Activated CD8-positive, alpha-beta memory T cell treated with anti-CD3 and anti-CD28 coated beads, Interleukin-2, amount 10 ng/mL, durations not matched to agents 7 days and 5 days (primary cell): Measurements from ENCODE around the gene FOXA3. TPM values are rescaled to one million over a fixed set of nuclear protein-coding genes. Genes with fewer than 3 reads are reported as not detected.

Source experiments
- ATAC-seq: fragments of 150-1000 bp; cut with Tn5 transposase; one replicate; pipeline ENCODE4 v1.10.0; 2021; ENCODE audit warnings: moderate library complexity
- CTCF ChIA-PET: fragments of 350-600 bp; sonication (Branson Sonifier 250); formaldehyde crosslinking; loops from one replicate; lab custom pipeline; 2021; ENCODE audit warnings: antibody characterized with exemption; lab: Charles Lee
- DNase-seq: peaks from one replicate; pipeline ENCODE4 v3.0.0-alpha.2; 2020
- H3K27ac Mint-ChIP-seq: one replicate; pipeline ENCODE4 v1.8.0; 2021; ENCODE audit warnings: mild to moderate bottlenecking, mixed read lengths
- H3K27me3 Mint-ChIP-seq: one replicate; pipeline ENCODE4 v1.8.0; 2021; ENCODE audit warnings: mixed read lengths
- H3K36me3 Mint-ChIP-seq: one replicate; pipeline ENCODE4 v1.8.0; 2021; ENCODE audit warnings: mild to moderate bottlenecking, mixed read lengths
- H3K4me1 Mint-ChIP-seq: one replicate; pipeline ENCODE4 v1.8.0; 2021; ENCODE audit warnings: mixed read lengths
- H3K4me3 Mint-ChIP-seq: one replicate; pipeline ENCODE4 v1.8.0; 2021; ENCODE audit warnings: mild to moderate bottlenecking, moderate library complexity, mixed read lengths
- H3K9me3 Mint-ChIP-seq: one replicate; pipeline ENCODE4 v1.8.0; 2022; ENCODE audit warnings: low read depth, mixed read lengths
- total RNA-seq, 2 experiments: library from RNA; stranded (reverse); gene quantifications; one replicate each; pipeline ENCODE4 v1.2.3, GENCODE V29; 2021

FOXA3 gene
- total RNA-seq, 2 experiments from 2014 or later, result 0.14 TPM; not detected in 1

DNA sequence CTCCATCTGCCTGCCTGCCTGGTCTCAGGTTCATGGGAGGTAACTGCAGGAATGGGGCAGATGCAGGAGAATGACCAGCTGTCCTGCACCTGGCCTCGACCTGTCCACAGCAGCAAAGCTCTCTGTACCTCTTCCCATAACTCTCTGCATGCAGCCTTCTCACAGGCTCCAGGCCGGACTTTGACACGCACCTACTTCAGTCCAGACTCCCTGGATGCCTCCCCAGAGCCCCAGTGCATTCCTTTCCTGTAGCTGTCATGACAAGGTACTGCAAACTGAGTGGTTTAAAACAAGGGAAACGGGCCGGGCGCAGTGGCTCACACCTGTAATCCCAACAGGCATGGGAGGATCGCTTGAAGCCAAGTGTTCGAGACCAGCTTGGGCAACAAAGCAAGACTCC, 47.2 kb downstream of the FOXA3 start:
- H3K4me1 Mint-ChIP-seq, result peaks cover 10% of the 10 kb centered on the region
- H3K27ac Mint-ChIP-seq, result no peak overlapping the region
- no peak for DNase-seq
- H3K4me3 Mint-ChIP-seq, result no peak overlapping the region
- no peak for ATAC-seq
- peaks cover 35% of the 10 kb centered on the region for H3K27me3 Mint-ChIP-seq
- no peaks in the 10 kb centered on the region for H3K36me3 Mint-ChIP-seq
- CTCF ChIA-PET, result interaction anchor here (1.1 kb wide), 1 partner anchor 94 kb away, joined by 3 read pairs; no protein-coding TSS in a partner anchor
- H3K9me3 Mint-ChIP-seq, result no peaks in the 10 kb centered on the region

DNA sequence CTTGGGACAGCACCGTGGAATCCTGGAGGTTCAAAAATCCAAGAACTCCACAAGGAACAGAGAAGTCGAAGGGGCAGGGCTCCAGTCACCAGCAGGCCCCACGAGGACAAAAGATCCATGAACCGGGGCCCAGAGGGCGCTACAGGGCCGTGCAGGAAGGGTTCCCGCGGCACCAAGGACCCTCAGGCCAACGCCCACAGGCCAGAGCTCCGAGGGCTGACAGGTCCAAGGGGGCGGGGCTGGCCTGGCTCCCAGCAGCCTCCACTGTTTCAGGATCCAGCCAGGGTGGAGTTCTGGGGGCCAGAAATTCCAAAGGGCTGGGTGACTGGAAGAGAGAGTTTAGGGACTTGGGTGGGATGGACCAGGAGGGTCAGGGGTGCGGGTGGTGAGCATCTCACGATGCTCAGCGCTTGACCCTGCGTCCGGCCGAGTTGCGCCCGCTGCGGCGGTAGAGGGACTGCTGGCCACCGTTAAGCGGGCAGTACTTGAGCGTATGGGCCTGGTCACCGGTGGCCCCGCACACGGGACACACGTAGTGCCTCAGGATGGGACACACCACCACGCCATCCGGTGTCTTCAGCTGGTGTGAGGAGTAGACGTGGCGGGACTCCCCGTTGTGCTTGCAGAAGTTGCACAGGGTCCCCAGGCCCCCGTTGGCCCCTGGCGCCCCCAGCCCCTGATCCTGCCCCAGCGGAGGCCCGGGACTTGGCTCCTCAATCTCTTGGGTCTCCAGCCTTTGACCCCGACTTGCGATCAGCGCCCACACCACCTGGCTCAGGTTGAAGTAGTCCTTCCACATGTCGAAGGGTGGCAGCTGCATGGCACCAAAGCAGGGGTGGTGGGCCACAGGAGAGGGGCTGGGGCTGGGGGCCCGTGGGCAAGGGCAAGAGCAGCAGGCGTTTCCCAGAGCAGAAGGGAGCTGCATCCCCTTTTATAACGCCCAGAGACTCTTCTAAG, 50.0 kb downstream of the FOXA3 start, which contains the start of gene NANOS2:
NANOS2 (minus strand) TSS at position 905 of the 957 bp plus-strand sequence; CDS start at position 820, 85 bp downstream.
- H3K4me3 Mint-ChIP-seq, result no peak within 1 kb of the TSS
- H3K9me3 Mint-ChIP-seq, result no peaks in the 10 kb centered on the region
- ATAC-seq (no peak), DNase-seq (peak; percentile 59)
- no peaks in the 10 kb centered on the region for H3K36me3 Mint-ChIP-seq
- peaks cover 29% of the 10 kb centered on the region for H3K4me1 Mint-ChIP-seq
- CTCF ChIA-PET, result interaction anchor here (0.5 to 1.8 kb wide), 6 partner anchors 10 to 1685 kb away, joined by 3 to 7 read pairs (median 3); no protein-coding TSS in a partner anchor
- no peak within 1 kb of the TSS for H3K27ac Mint-ChIP-seq
- peaks cover 38% of the 10 kb centered on the region for H3K27me3 Mint-ChIP-seq

DNA sequence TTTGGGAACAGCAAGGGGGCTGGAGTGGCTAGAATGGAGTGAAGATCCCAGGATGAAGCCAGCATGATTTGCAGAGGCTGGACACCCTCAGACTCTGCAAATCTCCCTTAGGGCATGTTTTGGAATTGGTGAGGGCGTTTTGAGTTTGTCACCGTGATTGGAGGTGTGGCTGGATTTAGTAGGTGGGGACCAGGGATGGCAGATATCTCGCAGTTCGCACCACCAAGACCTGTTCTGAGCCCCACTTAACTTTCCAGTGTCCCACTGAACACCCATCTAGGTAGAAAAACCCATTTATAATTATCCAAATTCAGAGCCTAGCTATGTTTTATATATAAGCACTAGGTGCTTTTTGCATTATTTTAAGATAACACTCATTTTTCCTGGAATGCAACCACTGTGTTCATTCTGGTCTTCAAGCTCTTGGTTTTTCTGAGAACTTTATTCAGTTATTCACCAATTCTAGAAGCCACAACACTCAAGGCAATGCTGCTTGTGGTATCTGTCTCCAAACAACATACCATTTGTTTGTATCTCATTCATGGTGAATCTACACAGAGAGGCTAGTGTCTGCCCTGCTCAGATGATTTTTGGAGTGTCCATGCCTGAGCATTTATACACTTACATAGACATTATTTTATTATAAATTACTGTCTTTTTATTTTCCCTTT, 53.4 kb downstream of the FOXA3 start:
- Mint-ChIP-seq H3K4me1 (peaks cover 49% of the 10 kb centered on the region), H3K27ac (peak overlapping the region; percentile 78), H3K9me3 (no peaks in the 10 kb centered on the region), H3K27me3 (peaks cover 21% of the 10 kb centered on the region), H3K4me3 (peak overlapping the region; percentile 36), H3K36me3 (no peaks in the 10 kb centered on the region)
- ATAC-seq, result peak; percentile 78
- peak; percentile 71 for DNase-seq
- CTCF ChIA-PET, result interaction anchor here (0.6 to 2.6 kb wide), 12 partner anchors 9 to 590 kb away, joined by 3 to 12 read pairs (median 4); partner anchors contain the start of genes IRF2BP1 and MYPOP

DNA sequence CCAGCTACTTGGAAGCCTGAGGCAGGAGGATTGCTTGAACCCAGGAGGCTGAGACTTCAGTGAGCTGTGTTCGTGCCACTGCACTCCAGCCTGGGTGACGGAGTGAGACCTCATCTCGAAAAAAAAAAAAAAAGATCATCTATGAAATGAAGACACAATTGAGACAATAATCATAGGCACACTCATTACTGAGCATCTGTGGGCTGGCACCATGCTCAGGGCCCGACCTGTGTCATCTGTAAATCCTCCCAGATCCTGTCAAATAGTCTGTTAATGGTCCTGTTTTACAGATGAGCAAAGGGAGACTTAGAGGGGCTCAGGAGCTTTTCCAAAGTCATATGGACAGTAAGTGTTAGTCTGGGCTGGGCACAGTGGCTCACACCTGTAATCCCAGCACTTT, 54.6 kb downstream of the FOXA3 start:
- Mint-ChIP-seq H3K27ac (peak overlapping the region; percentile 69), H3K4me3 (no peak overlapping the region), H3K4me1 (peaks cover 49% of the 10 kb centered on the region), H3K36me3 (no peaks in the 10 kb centered on the region), H3K9me3 (no peaks in the 10 kb centered on the region), H3K27me3 (peaks cover 10% of the 10 kb centered on the region)
- DNase-seq (peak; percentile 56), ATAC-seq (peak; percentile 28)
- CTCF ChIA-PET, result interaction anchor here (0.8 to 2.6 kb wide), 4 partner anchors 16 to 110 kb away, joined by 3 to 12 read pairs (median 4); partner anchors contain the start of gene MYPOP

DNA sequence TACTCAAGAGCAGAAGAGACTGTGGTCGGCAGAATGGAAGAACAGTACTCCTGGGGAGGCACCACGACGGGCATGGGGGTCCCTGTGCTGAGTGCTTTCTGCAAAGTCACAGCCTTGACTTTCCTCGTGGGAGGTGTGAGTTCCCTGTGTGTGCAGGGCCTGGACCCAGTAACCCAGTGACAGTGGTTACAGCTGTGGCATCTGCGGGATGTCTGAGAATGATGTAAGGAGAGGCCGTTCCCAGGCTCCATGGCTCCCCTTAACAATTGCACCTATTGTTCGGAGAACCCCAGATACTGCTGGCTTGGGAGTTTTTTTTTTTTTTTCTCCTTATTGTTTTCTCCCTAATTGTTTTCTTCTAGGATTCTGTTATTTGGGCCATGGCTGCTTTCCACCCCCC, 55.6 kb downstream of the FOXA3 start:
- CTCF ChIA-PET, result interaction anchor here (0.8 to 2.1 kb wide), 7 partner anchors 17 to 109 kb away, joined by 3 to 7 read pairs (median 3); partner anchors contain the start of gene MYPOP
- ATAC-seq (no peak), DNase-seq (peak; percentile 50)
- peaks cover 9% of the 10 kb centered on the region for H3K27me3 Mint-ChIP-seq
- no peak overlapping the region for H3K4me3 Mint-ChIP-seq
- no peaks in the 10 kb centered on the region for H3K36me3 Mint-ChIP-seq
- peak overlapping the region; percentile 28 for H3K27ac Mint-ChIP-seq
- no peaks in the 10 kb centered on the region for H3K9me3 Mint-ChIP-seq
- H3K4me1 Mint-ChIP-seq, result peaks cover 49% of the 10 kb centered on the region

DNA sequence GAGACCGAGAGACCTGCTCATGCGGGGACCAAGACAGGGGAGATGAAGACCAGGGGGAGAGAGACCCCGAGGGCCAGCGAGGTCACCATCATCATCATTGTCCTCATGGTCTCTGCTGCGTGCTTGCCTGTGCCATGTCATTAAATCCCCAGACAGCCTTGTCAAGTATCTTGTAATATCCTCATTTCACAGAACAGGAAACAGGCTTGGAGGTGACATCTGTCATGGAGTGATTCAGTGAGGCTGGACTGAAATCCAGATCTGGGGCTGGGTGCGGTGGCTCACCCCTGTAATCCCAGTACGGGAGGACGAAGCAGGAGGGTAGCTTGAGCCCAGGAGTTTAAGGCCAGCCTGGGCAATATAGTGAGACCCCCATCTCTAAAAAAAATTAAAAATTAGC, 56.3 kb downstream of the FOXA3 start:
- no peak overlapping the region for H3K4me3 Mint-ChIP-seq
- ATAC-seq (no peak), DNase-seq (no peak)
- peaks cover 7% of the 10 kb centered on the region for H3K27me3 Mint-ChIP-seq
- peak overlapping the region; percentile 54 for H3K27ac Mint-ChIP-seq
- CTCF ChIA-PET, result interaction anchor here (1.0 to 2.1 kb wide), 4 partner anchors 18 to 108 kb away, joined by 3 to 7 read pairs (median 4); partner anchors contain the start of gene MYPOP
- no peaks in the 10 kb centered on the region for H3K9me3 Mint-ChIP-seq
- H3K36me3 Mint-ChIP-seq, result no peaks in the 10 kb centered on the region
- H3K4me1 Mint-ChIP-seq, result peaks cover 49% of the 10 kb centered on the region

DNA sequence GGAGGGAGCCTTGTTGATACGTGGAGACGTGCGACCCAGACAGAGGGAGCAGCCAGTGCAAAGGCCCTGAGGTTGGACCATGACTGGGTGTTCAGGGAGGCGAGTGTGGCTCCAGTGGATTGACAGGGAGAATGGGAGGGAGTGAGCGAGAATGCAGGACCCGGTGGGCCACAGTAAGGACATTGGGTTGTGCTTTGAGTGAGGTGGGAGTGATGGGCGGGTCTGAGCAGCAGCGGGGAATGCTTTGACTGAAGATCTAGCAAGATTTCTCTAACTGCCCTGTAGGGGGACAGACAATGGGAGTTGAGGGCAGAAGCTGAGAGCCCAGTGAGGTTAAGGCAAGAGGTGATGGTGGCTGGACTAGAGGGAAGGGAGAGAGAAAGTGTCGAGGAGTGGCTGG, 58.2 kb downstream of the FOXA3 start:
- no peak for ATAC-seq
- Mint-ChIP-seq H3K4me3 (no peak overlapping the region), H3K36me3 (no peaks in the 10 kb centered on the region), H3K27me3 (peaks cover 2% of the 10 kb centered on the region), H3K9me3 (no peaks in the 10 kb centered on the region), H3K4me1 (peaks cover 42% of the 10 kb centered on the region), H3K27ac (peak overlapping the region; percentile 2)
- CTCF ChIA-PET, result no interaction called here
- DNase-seq, result no peak

Other genes with a start within 250 kb of the FOXA3 start
- gene EML2, start 224.9 kb upstream of the FOXA3 start, total RNA-seq, result 100 to 1,000 TPM; 122 to 128 TPM
- gene GIPR, start 196.1 kb upstream of the FOXA3 start, total RNA-seq, result 10 to 100 TPM; 12.1 to 14.7 TPM
- 100 to 1,000 TPM; 602 to 634 TPM for gene SNRPD2, start 172.4 kb upstream of the FOXA3 start, total RNA-seq
- 10 to 100 TPM in 1 of 2 experiments, 1 to 10 TPM in 1; 9.6 to 12.7 TPM for gene QPCTL, start 171.7 kb upstream of the FOXA3 start, total RNA-seq
- gene FBXO46, start 133.4 kb upstream of the FOXA3 start, total RNA-seq, result 10 to 100 TPM; 33.0 to 37.1 TPM
- not detected for gene MEIOSIN, start 130.9 kb upstream of the FOXA3 start, total RNA-seq
- gene SIX5, start 95.1 kb upstream of the FOXA3 start, total RNA-seq, result 1 to 10 TPM; 1.5 to 2.8 TPM
- 10 to 100 TPM; 26.7 to 31.0 TPM for gene DMPK, start 81.8 kb upstream of the FOXA3 start, total RNA-seq
- 10 to 100 TPM; 47.0 to 47.9 TPM for gene DMWD, start 71.5 kb upstream of the FOXA3 start, total RNA-seq
- gene RSPH6A, start 49.0 kb upstream of the FOXA3 start, total RNA-seq, result under 1 TPM; 0.19 to 0.23 TPM
- 100 to 1,000 TPM; 119 to 125 TPM for gene SYMPK, start 1.2 kb upstream of the FOXA3 start, total RNA-seq
- 10 to 100 TPM; 18.9 to 19.0 TPM for gene IRF2BP1, start 21.8 kb downstream of the FOXA3 start, total RNA-seq
- 10 to 100 TPM; 13.0 to 13.8 TPM for gene MYPOP, start 38.3 kb downstream of the FOXA3 start, total RNA-seq
- under 1 TPM in 1 of 2 experiments, not detected in 1; 0.18 TPM for gene NANOS2, start 50.5 kb downstream of the FOXA3 start, total RNA-seq
- under 1 TPM; 0.02 to 0.18 TPM for gene NOVA2, start 109.5 kb downstream of the FOXA3 start, total RNA-seq
- 10 to 100 TPM; 24.4 to 35.1 TPM for gene CCDC61, start 131.1 kb downstream of the FOXA3 start, total RNA-seq
- gene PGLYRP1, start 158.7 kb downstream of the FOXA3 start, total RNA-seq, result not detected
- gene IGFL4, start 176.7 kb downstream of the FOXA3 start, total RNA-seq, result not detected